ENCODE data around the gene APOBEC3C.
"Not testable (repeated sequence)": the region's sequence is repeated elsewhere in the genome, so short reads cannot be mapped to it uniquely, and the experiment has no call there.

APOBEC3C gene

DNA sequence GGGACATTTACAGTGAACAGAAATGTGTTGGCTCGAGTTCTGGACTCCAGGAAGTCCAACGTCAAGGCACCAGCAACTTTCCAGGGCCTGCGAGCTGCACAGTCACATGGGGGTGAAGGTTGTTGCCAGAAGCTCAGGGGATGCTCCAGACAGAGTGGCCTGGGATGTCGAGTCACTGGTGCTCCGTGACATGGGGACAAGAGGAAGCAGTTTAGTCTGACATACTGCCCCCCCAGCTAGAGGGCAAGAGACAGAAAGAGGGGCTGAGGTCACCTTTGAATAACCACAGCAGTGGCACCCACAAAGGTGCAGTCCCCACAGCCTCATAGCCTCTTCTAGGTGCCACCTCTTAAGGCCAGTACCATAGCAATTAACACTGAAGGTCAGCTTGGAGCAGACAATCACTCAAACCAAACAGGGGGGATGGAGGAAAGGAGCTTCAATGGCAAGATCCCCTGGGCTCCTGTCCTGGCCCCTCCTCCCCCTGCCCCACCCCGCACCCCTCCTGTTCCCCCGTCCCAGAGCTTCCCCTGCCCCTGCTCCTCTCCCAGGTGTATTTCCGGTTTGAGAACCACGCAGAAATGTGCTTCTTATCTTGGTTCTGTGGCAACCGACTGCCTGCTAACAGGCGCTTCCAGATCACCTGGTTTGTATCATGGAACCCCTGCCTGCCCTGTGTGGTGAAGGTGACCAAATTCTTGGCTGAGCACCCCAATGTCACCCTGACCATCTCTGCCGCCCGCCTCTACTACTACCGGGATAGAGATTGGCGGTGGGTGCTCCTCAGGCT is 10.7 kb downstream of the APOBEC3C start:
- no peak for DNase-seq

DNA sequence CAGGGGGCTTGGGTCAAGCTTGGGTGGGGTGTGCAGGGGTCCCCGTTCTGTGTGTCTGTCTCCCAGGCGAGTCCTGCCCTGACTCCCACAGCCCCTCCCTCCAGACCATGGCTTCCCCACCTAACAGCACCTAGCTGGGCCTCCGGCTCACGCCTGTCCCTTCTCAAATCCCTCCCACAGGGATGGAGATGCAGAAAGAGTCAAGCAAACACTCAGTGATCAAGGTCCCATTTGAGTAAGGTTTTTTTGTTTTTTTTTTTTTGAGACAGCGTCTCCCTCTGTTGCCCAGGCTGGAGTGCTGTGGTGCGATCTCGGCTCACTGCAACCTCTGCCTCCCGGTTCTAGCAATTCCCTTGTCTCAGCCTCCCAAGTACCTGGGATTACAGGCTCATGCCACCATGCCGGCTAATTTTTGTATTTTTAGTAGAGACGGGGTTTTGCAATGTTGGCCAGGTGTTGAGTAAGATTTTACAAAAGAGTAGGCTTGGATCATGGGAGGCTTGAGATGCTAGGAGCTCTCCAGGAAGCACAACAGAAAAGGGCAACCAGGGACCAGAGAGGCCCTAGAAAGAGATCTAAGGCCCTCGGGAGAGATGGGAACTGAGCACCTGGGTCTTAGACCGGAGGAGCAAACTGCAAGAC is 12.6 kb downstream of the APOBEC3C start:
- no peak for DNase-seq

DNA sequence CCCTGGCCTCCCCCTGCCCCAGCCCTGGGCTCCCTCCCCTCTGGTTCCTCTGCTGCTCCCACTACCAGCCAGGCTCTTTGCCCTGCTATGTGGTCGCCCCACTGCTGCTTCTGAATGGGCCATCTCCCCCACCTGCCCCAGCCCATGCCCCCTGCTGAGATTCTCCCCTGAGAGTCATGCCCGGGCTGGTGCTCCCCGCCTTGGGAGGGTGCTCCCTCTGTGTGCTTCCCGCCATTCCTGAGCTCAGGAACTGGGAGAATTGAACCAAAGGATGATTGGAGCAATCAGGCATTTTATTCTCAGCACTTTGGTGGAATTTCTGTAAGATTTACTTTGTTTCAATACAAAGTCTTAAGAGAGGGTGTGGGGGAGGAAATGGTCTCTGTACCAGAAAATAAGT is 13.7 kb downstream of the APOBEC3C start:
- no peak for DNase-seq

DNA sequence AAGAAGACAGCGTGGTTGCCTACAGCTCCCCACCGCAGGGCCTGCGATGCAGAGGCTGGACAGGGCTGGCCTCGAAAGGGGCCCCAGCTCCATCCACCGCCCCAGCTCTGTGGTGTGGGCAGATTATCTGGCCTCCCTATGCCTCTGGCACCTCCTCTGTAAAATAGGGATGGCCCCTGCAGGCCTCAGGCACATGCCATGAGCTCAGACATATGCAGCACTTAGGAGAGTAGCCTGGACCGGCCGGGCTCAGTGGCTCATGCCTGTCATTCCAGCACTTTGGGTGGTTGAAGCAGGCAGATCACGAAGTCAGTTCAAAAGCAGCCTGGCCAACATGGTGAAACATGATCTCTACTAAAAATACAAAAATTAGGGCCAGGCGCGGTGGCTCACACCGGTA is 14.2 kb downstream of the APOBEC3C start:
- DNase-seq = no peak

DNA sequence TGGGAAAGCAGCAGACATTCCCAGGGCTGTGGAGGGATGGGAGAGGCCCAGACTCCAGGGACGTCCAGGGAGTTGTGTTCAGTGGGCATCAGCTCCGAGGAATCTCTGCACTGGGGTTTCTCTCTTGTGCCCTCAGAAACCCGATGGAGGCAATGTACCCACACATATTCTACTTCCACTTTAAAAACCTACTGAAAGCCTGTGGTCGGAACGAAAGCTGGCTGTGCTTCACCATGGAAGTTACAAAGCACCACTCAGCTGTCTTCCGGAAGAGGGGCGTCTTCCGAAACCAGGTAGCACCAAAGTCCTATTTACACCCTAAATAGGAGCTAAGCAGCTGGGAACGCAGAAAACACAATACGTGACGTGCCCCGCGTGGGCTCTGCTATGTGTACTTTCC is 15.2 kb downstream of the APOBEC3C start:
- DNase-seq = no peak

DNA sequence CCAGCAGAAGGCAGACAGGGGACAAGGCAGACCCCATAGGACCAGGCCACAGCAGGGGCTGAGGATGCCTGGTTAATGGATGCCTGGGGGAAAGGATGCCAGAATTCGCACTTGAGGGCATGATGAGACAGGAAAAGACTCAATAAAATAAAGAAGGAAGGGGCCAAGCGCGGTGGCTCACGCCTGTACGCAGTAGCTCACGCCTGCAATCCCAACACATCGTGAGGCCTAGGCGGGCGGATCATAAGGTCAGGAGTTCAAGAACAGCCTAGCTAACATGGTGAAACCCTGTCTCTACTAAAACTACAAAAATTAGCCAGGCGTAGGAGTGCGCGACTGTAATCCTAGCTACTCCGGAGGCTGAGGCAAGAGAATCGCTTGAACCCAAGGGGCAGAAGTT is 16.6 kb downstream of the APOBEC3C start:
- no peak for DNase-seq

DNA sequence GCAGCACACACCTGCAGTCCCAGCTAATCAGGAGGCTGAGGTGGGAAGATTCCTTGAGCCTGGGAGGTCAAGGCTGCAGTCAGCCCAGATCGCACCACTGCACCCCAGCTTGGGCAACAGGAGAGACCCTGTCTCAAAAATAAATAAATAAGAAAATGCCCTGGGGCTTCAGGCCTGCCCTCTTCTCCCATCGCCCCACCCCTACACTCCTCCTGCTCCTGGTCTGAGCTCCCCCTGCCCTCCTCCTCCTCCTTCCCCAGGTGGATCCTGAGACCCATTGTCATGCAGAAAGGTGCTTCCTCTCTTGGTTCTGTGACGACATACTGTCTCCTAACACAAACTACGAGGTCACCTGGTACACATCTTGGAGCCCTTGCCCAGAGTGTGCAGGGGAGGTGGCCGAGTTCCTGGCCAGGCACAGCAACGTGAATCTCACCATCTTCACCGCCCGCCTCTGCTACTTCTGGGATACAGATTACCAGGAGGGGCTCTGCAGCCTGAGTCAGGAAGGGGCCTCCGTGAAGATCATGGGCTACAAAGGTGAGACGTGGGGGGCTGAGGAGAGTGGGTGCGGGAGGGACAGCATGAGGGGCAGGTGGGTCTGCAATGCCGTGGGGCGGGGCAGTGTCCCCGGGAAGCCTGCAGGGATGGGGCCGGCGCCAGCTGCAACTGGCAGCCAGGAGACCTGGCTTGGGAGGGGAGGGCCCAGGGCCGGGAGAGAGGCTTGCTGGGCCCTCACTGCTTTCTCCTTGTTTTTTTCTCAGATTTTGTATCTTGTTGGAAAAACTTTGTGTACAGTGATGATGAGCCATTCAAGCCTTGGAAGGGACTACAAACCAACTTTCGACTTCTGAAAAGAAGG is 17.6 kb downstream of the APOBEC3C start:
- not testable (repeated sequence) for DNase-seq

DNA sequence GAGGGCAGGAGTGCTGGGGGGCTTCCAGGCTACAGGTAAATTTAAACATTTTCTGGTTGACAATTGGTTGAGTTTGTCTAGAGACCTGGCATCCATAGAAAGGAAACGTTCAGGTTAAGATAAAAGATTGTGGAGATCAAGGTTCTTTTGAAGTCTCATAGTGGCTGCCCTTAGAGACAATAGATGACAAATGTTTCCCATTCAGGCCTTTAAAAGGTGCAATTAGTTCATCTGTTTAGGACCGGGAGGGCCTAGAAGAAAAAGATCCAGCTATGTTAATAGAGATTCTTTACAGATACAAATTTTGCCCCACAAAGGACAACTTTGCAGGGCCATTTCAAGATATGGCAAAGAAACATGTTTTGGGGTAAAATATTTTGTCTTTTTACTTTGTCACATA is 23.0 kb downstream of the APOBEC3C start:
- DNase-seq = not testable (repeated sequence)

DNA sequence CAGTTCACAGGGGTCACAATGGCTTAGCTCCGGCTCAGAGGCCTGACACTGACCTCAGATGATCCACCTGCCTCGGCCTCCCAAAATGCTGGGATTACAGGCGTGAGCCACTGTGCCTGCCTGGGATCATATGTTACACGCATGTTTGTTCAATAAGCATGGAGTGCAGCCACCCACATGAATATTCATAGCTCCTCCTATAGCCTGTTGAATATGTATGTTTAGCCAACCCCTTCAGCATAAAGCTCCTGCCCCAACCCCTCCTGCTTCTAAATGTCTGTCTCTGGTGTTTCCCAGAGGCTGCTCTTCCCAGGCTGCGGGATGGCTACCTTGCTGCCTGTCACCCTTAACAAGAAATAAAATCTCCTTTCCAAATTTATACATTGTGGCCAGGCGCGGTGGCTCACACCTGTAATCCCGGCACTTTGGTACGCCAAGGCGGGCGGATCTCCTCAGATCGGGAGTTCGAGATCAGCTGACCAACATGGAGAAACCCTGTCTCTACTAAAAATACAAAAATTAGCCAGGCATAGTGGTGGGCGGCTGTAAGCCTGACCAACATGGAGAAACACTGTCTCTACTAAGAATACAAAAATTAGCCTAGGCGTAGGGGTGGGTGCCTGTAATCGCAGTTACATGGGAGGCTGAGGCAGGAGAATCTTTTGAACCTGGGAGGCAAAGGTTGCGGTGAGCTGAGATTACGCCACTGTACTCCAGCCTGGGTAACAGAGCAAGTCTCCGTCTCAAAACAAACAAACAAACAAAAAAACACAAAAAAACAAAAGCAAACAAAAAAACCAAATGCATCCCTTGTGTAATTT is 25.5 kb downstream of the APOBEC3C start:
- DNase-seq = no peak

DNA sequence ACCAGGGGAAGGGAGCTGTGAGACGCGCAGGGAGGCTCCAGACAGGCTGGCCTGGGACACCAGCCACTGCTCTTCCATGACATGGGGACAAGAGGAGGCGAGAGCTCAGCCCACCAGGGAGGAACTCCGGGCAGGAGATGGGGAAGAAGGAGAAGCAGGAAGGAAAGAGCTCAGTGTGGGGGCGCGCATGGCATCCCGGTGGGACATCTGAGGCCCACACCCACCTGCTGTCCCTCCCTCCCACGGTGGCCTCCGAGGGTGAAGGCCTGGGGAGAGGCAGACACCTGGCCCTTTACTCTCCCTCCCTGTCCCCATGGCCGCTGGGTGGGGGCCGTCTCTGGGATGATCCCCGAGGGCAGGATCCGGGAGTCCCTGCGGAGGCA is 26.1 kb downstream of the APOBEC3C start:
- DNase-seq = not testable (repeated sequence)

DNA sequence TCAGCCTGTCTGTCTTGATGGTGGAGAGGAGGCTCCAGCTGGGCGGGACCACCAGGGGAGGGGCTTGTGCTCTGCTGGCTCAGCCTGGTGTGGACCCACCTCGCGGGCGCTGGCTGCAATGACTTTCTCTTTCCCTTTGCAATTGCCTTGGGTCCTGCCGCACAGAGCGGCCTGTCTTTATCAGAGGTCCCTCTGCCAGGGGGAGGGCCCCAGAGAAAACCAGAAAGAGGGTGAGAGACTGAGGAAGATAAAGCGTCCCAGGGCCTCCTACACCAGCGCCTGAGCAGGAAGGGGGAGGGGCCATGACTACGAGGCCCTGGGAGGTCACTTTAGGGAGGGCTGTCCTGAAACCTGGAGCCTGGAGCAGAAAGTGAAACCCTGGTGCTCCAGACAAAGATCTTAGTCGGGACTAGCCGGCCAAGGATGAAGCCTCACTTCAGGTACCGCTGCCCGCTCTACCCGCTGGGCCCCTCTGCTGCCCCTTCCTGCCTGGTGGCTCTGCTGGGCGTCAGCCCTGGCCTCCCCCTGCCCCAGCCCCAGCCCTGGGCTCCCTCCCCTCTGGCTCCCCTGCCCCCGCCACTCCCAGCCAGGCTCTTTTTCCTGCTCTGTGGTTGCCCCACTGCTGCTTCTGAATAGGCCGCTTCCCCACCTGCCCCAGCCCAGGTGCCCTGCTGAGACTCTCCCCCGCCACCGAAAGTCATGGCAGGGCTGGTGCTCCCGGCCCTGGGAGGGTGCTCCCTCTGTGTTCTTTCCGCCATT is 26.7 kb downstream of the APOBEC3C start, which contains the start of gene APOBEC3F:
Gene APOBEC3F (plus strand): TSS at position 327 of the 759 bp plus-strand sequence. CDS start 97 bp downstream, at position 424.
- DNase-seq = not testable (repeated sequence)

DNA sequence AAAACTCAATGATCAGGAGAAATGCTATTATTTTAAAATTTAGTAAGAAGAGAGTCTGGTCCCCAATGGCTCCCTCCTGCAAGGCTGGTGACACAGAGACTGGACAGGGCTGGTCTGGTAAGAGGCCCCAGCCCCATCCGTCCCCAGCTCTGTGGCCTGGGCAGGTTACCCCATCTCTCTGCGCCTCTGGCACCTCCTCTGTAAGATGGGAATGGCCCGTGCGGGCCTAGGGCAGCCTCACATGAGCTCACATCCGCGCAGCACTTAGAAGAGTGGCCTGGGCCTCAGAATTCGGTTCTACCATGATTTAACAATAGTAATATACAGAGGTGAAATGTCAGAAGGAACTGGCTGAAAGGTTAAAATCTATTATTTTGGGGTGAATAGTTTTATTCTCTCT is 27.9 kb downstream of the APOBEC3C start:
- no peak for DNase-seq

DNA sequence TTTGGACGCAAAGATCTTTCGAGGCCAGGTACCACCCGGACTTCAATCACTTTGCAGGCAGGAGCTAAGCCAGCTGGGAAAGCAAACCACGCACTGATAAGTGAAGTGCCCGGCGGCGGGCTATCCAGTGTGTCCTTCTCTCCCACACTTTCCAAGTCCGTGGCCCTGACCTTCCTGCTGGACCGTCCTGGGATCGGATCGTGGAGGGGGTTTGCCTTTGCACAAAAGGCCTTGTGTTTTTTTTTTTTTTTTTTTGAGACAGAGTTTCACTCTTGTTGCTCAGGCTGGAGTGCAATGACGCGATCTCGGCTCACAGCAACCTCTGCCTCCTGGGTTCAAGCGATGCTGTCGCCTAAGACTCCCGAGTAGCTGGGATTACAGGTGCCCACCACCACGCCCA is 29.0 kb downstream of the APOBEC3C start:
- not testable (repeated sequence) for DNase-seq

DNA sequence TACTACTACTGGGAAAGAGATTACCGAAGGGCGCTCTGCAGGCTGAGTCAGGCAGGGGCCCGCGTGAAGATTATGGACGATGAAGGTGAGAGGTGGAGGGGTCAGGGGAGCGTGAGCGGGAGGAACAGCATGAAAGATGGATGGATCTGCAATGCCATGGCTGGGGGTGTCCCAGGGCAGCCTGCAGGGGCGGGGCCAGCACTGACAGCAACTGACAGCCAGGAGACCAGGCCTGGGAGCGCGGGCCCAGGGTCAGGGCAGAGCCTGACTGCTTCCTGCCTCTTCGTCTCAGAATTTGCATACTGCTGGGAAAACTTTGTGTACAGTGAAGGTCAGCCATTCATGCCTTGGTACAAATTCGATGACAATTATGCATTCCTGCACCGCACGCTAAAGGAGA is 31.1 kb downstream of the APOBEC3C start:
- DNase-seq = not testable (repeated sequence)

DNA sequence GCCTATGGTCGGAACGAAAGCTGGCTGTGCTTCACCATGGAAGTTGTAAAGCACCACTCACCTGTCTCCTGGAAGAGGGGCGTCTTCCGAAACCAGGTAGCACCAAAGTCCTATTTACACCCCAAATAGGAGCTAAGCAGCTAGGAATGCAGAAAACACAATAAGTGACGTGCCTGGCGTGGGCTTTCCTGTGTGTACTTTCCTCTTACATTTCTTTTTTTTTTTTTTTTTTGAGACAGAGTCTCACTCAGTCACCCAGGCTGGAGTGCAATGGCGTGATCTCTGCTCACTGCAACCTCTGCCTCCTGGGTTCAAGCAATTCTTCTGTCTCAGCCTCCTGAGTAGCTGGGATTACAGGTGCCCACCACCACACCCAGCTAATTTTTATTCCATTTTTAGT is 35.4 kb downstream of the APOBEC3C start:
- not testable (repeated sequence) for DNase-seq

DNA sequence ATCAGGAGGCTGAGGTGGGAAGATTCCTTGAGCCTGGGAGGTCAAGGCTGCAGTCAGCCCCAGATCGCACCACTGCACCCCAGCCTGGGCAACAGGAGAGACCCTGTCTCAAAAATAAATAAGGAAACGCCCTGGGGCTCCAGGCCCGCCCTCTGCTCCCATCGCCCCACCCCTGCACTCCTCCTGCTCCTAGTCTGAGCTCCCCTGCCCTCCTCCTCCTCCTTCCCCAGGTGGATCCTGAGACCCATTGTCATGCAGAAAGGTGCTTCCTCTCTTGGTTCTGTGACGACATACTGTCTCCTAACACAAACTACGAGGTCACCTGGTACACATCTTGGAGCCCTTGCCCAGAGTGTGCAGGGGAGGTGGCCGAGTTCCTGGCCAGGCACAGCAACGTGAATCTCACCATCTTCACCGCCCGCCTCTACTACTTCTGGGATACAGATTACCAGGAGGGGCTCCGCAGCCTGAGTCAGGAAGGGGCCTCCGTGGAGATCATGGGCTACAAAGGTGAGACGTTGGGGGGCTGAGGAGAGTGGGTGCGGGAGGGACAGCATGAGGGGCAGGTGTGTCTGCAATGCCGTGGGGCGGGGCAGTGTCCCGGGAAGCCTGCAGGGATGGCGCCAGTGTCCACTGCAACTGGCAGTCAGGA is 37.9 kb downstream of the APOBEC3C start:
- DNase-seq = not testable (repeated sequence)

DNA sequence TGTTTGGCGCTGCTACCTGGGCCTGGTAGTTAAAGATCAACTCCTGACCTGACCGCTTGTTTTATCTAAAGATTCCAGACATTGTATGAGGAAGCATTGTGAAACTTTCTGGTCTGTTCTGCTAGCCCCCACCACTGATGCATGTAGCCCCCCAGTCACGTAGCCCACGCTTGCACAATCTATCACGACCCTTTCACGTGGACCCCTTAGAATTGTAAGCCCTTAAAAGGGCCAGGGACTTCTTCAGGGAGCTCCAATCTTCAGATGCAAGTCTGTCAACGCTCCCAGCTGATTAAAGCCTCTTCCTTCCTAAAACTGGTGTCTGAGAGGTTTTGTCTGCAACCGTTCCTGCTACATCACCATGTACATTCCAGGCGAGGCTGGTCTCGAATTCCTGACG is 41.6 kb downstream of the APOBEC3C start:
- DNase-seq = no peak

DNA sequence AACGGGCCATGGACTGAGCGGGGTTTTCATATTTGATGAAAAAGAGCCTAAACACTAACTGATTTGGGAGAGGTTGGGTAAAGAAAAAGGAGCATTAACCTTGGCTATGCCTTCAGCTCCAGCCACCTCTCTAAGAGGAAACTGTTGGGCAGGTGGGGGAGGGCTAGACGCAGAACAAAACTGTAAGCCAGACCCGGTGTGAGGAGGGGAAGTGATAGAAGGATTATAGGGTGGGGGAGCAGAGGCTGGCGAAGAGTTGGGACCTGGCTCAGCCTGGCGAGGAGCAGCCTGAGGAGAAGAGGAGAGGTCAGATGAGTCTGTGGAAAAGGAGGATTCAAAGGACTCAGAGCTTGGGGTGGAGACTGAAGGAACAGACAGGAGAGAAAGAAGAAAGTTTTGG is 47.2 kb downstream of the APOBEC3C start:
- DNase-seq = not testable (repeated sequence)

DNA sequence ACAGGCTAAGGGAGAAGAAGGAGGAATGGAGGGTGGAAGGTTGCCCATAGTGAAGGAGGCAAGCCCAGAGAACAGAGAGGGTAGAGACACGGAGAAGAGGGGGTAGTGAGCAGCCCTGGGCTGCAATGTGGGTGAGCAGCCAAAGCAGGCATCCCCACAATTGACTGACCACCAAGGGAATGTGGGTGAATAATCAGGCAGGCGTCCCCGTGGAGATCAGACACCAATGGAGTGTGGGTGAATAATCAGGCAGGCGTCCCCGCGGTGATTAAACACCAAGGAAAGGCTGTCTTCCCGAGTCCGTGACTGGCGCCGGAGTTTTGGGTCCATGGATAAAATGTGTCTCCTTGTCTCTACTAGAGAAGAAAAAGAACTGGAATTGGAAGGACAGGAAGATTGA is 47.9 kb downstream of the APOBEC3C start:
- DNase-seq = not testable (repeated sequence)

DNA sequence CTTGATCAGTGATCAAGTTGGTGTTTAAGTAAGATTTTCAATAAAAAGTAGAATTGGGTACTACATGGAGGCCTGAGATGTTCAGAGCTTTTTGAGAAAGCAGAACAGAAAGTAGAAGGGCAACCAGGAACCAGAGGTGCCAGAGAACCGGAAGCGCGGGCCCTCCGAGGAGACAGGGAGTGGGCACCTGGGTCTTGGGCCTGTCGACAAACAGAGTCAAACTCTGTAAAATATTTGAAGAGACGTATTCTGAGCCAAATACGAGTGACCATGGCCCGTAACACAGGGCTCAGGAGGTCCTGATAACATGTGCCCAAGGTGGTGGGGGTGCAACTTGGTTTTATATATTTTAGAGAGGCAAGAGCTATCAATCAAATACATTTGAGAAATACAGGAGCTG is 49.8 kb downstream of the APOBEC3C start:
- not testable (repeated sequence) for DNase-seq
